Endothelial cell of umbilical vein (primary cell): ENCODE results near the gene RGS19. TPM values are rescaled to one million over a fixed set of nuclear protein-coding genes. Genes with fewer than 3 reads are reported as not detected.
A peak's percentile ranks its signal among the peaks of the same experiment; 100 is the strongest.

ENCODE experiments used
- BruUV-seq: library from RNA; stranded (reverse); fragments of 400-500 nt; replicated peaks from 2 replicates; lab custom pipeline; 2021; lab: Mats Ljungman, UMichigan
- CTCF ChIA-PET: fragments of 300-600, 350-600 bp; sonication (Branson Sonifier 250); formaldehyde crosslinking; loops from one replicate; lab custom pipeline; 2021; ENCODE audit warnings: antibody characterized with exemption, inconsistent platforms; lab: Charles Lee
- POLR2A ChIA-PET: fragments of 300-600, 350-600 bp; sonication (Branson Sonifier 250); formaldehyde crosslinking; loops from one replicate; lab custom pipeline; 2021; ENCODE audit warnings: antibody characterized with exemption, inconsistent platforms; lab: Charles Lee
- DNase-seq: peaks from one replicate; pipeline ENCODE4 v3.0.0-alpha.2; 2011; ENCODE audit warnings: low read depth, low spot score
- FAIRE-seq: peaks from 2 replicates; lab custom pipeline; 2011; peaks lifted over from hg19 to GRCh38; lab: Jason Lieb, UNC
- H2AFZ ChIP-seq: 2 replicates; pipeline ENCODE4 v1.6.0; 2012; ENCODE audit warnings: low read depth, low read length, control low read depth, inconsistent platforms
- H3K27ac ChIP-seq: 2 replicates; pipeline ENCODE4 v1.5.1; 2011; ENCODE audit warnings: low read depth, mild to moderate bottlenecking, control low read depth, low read length, moderate library complexity; ENCODE audit not compliant: insufficient read depth
- H3K27me3 ChIP-seq, 2 experiments: 2 replicates each; pipeline versions ENCODE4 v1.6.0 to v1.6.1; 2011; ENCODE audit warnings: low read length in 2 of 2, mixed read lengths in 1 of 2; ENCODE audit not compliant: control insufficient read depth in 2 of 2, insufficient read depth in 2 of 2
- H3K36me3 ChIP-seq, 2 experiments: 2 replicates in 1 of 2; 3 replicates in 1 of 2; pipeline ENCODE4 v1.5.1; 2011; ENCODE audit warnings: low read length in 2 of 2, mild to moderate bottlenecking in 1 of 2, moderate library complexity in 1 of 2; ENCODE audit not compliant: control insufficient read depth in 2 of 2, insufficient read depth in 2 of 2; ENCODE audit errors: extremely low read depth in 1 of 2
- H3K4me1 ChIP-seq: 3 replicates; pipeline ENCODE4 v1.5.1; 2011; ENCODE audit warnings: mild to moderate bottlenecking, low read length; ENCODE audit not compliant: control insufficient read depth, insufficient read depth; ENCODE audit errors: extremely low read depth
- H3K4me2 ChIP-seq: 2 replicates; pipeline ENCODE4 v1.6.1; 2011; ENCODE audit warnings: low read length, control low read depth, mixed read lengths; ENCODE audit not compliant: insufficient read depth
- H3K4me3 ChIP-seq, 3 experiments: fragments of 200-600 bp in 1 of 3; sonication (generic), shearing (Covaris generic) in 1 of 3; replicated peaks in 1 of 3; 2 replicates each; pipeline ENCODE4 v1.5.1; 2011 to 2016; ENCODE audit warnings: control low read depth in 3 of 3, low read length in 3 of 3, mild to moderate bottlenecking in 2 of 3, inconsistent platforms in 1 of 3, low read depth in 1 of 3, moderate library complexity in 1 of 3; ENCODE audit not compliant: insufficient read depth in 1 of 3
- H3K79me2 ChIP-seq: 2 replicates; pipeline ENCODE4 v1.6.0; 2012; ENCODE audit warnings: low read length, inconsistent platforms; ENCODE audit not compliant: control insufficient read depth, insufficient read depth
- H3K9ac ChIP-seq: replicated peaks from 2 replicates; pipeline ENCODE3; 2011; ENCODE audit warnings: low read length, control low read depth; ENCODE audit not compliant: insufficient read depth; ENCODE audit errors: extremely low read depth
- H3K9me1 ChIP-seq: replicated peaks from 3 replicates; pipeline ENCODE4 v1.6.0; 2011; ENCODE audit warnings: mild to moderate bottlenecking, low read length; ENCODE audit not compliant: control insufficient read depth, insufficient read depth; ENCODE audit errors: extremely low read depth
- H3K9me3 ChIP-seq: replicated peaks from 2 replicates; pipeline ENCODE4 v1.5.1; 2012; ENCODE audit warnings: low read length, inconsistent platforms; ENCODE audit not compliant: control insufficient read depth, insufficient read depth
- H4K20me1 ChIP-seq: replicated peaks from 2 replicates; pipeline ENCODE3; 2011; ENCODE audit warnings: mild to moderate bottlenecking, low read length; ENCODE audit not compliant: control insufficient read depth, insufficient read depth; ENCODE audit errors: extremely low read depth
- CTCF ChIP-seq, 2 donors: IDR thresholded peaks; 1 replicate in 1 of 2; 2 replicates in 1 of 2; pipeline ENCODE4 v1.5.1; 2011; ENCODE audit warnings: low read length in 2 of 2, mild to moderate bottlenecking in 2 of 2, moderate library complexity in 2 of 2, control low read depth in 1 of 2, inconsistent platforms in 1 of 2, low read depth in 1 of 2; ENCODE audit not compliant: insufficient read depth in 1 of 2; ENCODE audit errors: extremely low read depth in 1 of 2
- EZH2 ChIP-seq: IDR thresholded peaks from 2 replicates; pipeline ENCODE4 v1.6.1; 2012; ENCODE audit warnings: borderline replicate concordance, low read depth, mild to moderate bottlenecking, moderate library complexity, low read length, inconsistent platforms; ENCODE audit not compliant: severe bottlenecking
- FOS ChIP-seq: IDR thresholded peaks from 2 replicates; pipeline ENCODE4 v1.6.1; 2011; ENCODE audit warnings: mild to moderate bottlenecking, low read length, moderate library complexity, borderline replicate concordance; ENCODE audit not compliant: insufficient read depth
- GATA2 ChIP-seq: IDR thresholded peaks from 2 replicates; pipeline ENCODE4 v1.7.0; 2011; ENCODE audit warnings: low read depth, mild to moderate bottlenecking, moderate library complexity, mixed read lengths, low read length; ENCODE audit not compliant: insufficient read length, insufficient read depth
- JUN ChIP-seq: IDR thresholded peaks from 2 replicates; pipeline ENCODE4 v1.6.1; 2011; ENCODE audit warnings: borderline replicate concordance, low read depth; ENCODE audit not compliant: insufficient read length, insufficient read depth
- MAX ChIP-seq: IDR thresholded peaks from 2 replicates; pipeline ENCODE4 v1.6.1; 2011; ENCODE audit not compliant: insufficient read depth, insufficient read length
- MYC ChIP-seq: IDR thresholded peaks from one replicate; pipeline ENCODE4 v1.6.1; 2011; ENCODE audit warnings: mild to moderate bottlenecking, low read depth, low read length
- POLR2A ChIP-seq: IDR thresholded peaks from 2 replicates; pipeline ENCODE4 v1.6.1; 2012; ENCODE audit warnings: low read depth, mild to moderate bottlenecking, control low read depth, low read length
- POLR2AphosphoS5 ChIP-seq: IDR thresholded peaks from 2 replicates; pipeline ENCODE4 v1.6.1; 2012; ENCODE audit warnings: low read depth, mild to moderate bottlenecking, control low read depth, low read length, moderate library complexity; ENCODE audit not compliant: insufficient read depth
- dilution Hi-C: fragments of 300-500 bp; cut with MboI; formaldehyde crosslinking; loops from one replicate; pipeline ENCODE4 v1.15.0; 2019; ENCODE audit warnings: low sequenced_read_pairs; ENCODE audit not compliant: extremely low pct_ligation_motif_present
- intact Hi-C: fragments of 100-400 bp; cut with micrococcal nuclease; formaldehyde crosslinking; loops from one replicate; pipeline ENCODE4 v1.10.0; 2022
- polyA plus RNA-seq, 4 experiments: library from polyadenylated mRNA; depleted of rRNA in 3 of 4; stranded (reverse) in 3 of 4; unstranded in 1 of 4; fragments of >200 nt; gene quantifications; 2 replicates each; pipeline versions ENCODE4 v1.2.1 to v1.2.3, GENCODE V29; 2011 to 2012; ENCODE audit warnings: missing spikeins in 1 of 4
- total RNA-seq: library from RNA; stranded (reverse); gene quantifications from 2 replicates; pipeline ENCODE4 v1.2.3, GENCODE V29; 2021

Gene RGS19
- total and polyA plus RNA-seq, 2 donors (not counting 3 experiments of a cell fraction or from before 2014, with no cell fraction given): 27.8 to 33.7 TPM

- ChIA-PET POLR2A (no interaction called here), CTCF (interaction anchor here (1.7 to 7.5 kb wide), 2 partner anchors 20 to 22 kb away, joined by 6 to 412 read pairs; partner anchors contain the start of genes SOX18 and TCEA2)
- H3K9me3 ChIP-seq: no peaks in the 10 kb centered on the region
Measured at GRCh38 chr20:64035066-64035932, 44.0 kb downstream of the RGS19 start.

More at GRCh38 chr20:64035066-64035932, 44.0 kb downstream of the RGS19 start:
- Histone ChIP-seq H3K27ac (no peak overlapping the region), H3K4me1 (peaks cover 19% of the 10 kb centered on the region), H3K4me3 (no peak overlapping the region), H4K20me1 (no peaks in the 10 kb centered on the region), H3K79me2 (no peaks in the 10 kb centered on the region), H2AFZ (no peak overlapping the region), H3K4me2 (no peak overlapping the region), H3K9ac (no peak overlapping the region), H3K9me1 (no peaks in the 10 kb centered on the region), H3K27me3 (no peaks in the 10 kb centered on the region), H3K36me3 (peaks cover 5 to 13% of the 10 kb centered on the region in 2 experiments)
- dilution Hi-C loops (no loop called here), intact Hi-C loops (no loop called here)
- FAIRE-seq (no peak), DNase-seq (no peak)
- BruUV-seq: no TSS peak
- TF ChIP-seq CTCF (IDR thresholded peaks at IDR 0.05; ENCODE audit: extremely low read depth in 1 of 2, insufficient read depth in 1 of 2, low read depth in 1 of 2, low read length in 2 of 2): no peak
- no peak for TF ChIP-seq MAX
- TF ChIP-seq JUN: no peak
- TF ChIP-seq GATA2: no peak
- TF ChIP-seq FOS: no peak
- peak; percentile 15 for TF ChIP-seq POLR2A
- TF ChIP-seq MYC: no peak
- peak; percentile 13 for TF ChIP-seq POLR2AphosphoS5
- TF ChIP-seq EZH2: no peak
